ENCODE measurements around the gene HSD17B1.

DNA sequence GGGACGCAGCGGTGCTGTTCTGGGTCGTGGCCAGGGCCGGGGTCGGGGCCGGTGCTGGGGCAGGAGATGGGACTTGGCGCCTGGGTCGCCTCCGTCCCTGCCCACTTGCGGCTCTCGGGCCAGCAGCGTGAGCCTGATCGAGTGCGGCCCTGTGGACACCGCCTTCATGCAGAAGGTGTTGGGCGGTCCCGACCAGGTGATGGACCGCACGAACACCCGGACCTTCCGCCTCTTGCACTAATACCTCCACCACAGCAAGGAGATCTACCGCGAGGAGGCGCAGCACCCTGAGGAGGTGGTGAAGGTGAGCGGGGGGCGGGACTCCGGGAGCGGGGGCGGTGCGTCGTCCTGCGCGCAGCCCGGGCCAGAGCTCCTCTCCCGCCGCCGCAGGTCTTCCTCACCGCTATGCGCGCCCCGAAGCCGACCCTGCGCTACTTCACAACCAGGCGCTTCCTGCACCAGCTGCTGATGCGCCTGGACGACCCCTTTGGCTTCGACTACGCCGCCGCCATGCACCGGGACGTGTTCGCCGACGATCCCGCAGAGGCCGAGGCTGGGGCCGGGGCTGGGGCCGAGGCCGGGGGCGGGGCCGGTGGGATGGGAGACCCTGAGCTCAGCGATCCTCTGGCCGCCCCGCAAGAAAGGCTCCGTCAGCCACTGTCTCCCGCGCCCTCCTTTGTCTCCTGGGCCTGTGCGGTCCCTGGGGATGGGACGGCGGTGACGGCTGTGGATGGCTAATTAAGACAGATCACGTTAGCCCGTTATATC is 4.5 kb upstream of the HSD17B1 start:
- TF ChIP-seq, protein P1, sequence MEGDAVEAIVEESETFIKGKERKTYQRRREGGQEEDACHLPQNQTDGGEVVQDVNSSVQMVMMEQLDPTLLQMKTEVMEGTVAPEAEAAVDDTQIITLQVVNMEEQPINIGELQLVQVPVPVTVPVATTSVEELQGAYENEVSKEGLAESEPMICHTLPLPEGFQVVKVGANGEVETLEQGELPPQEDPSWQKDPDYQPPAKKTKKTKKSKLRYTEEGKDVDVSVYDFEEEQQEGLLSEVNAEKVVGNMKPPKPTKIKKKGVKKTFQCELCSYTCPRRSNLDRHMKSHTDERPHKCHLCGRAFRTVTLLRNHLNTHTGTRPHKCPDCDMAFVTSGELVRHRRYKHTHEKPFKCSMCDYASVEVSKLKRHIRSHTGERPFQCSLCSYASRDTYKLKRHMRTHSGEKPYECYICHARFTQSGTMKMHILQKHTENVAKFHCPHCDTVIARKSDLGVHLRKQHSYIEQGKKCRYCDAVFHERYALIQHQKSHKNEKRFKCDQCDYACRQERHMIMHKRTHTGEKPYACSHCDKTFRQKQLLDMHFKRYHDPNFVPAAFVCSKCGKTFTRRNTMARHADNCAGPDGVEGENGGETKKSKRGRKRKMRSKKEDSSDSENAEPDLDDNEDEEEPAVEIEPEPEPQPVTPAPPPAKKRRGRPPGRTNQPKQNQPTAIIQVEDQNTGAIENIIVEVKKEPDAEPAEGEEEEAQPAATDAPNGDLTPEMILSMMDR (IDR thresholded peaks at IDR 0.05): peak in 3 of 4 experiments; percentile 19 to 50 (median 27)
- TF ChIP-seq POLR2A (IDR thresholded peaks at IDR 0.05): no peak

All from uterus (tissue), 2 donors.